ENCODE results near the gene PITHD1.

DNA sequence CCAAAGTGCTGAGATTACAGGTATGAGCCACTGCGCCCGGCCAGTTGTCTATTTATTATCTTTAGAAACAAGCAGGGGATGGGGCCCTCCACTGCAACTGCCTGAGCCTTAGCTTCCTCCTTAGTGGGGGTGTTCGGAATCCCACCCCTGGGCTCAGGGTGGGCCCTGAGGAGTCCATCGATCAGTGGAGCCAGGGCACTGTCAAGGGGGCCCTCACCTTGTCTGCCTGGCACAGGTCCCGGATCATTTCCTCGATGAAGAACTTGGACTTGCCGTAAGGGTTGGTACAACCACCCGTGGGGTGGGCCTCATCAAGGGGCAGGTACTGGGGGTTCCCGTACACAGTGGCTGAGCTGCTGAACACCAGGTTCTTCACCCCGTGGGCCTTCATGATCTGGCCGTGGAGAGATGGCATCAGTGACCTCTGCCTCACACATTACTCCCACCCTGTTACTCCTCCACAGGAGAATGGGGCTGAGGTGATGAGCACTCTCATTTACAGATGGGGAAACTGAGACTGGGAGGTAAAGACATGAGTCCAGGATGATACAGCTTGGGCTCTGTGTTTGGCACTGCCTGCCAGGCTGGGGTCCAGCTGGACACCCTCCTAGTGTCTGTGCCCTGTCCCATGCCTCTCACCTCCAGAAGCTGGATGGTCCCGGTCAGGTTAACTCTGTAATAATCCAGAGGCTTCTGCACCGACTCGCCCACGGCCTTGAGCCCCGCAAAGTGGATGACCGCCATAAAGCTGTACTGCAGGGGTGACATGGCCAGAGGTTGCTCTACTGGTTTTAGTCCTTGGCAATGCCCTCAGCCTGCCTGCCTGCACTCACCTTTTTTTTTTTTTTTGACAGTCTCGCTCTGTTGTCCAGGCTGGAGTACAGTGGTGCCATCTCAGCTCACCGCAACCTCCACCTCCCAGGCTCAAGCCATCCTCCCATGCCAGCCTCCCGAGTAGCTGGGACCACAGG is 19.5 kb downstream of the PITHD1 start:
- TF ChIP-seq, protein P1, sequence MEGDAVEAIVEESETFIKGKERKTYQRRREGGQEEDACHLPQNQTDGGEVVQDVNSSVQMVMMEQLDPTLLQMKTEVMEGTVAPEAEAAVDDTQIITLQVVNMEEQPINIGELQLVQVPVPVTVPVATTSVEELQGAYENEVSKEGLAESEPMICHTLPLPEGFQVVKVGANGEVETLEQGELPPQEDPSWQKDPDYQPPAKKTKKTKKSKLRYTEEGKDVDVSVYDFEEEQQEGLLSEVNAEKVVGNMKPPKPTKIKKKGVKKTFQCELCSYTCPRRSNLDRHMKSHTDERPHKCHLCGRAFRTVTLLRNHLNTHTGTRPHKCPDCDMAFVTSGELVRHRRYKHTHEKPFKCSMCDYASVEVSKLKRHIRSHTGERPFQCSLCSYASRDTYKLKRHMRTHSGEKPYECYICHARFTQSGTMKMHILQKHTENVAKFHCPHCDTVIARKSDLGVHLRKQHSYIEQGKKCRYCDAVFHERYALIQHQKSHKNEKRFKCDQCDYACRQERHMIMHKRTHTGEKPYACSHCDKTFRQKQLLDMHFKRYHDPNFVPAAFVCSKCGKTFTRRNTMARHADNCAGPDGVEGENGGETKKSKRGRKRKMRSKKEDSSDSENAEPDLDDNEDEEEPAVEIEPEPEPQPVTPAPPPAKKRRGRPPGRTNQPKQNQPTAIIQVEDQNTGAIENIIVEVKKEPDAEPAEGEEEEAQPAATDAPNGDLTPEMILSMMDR (IDR thresholded peaks at IDR 0.05): no peak
- TF ChIP-seq ZFX (IDR thresholded peaks at IDR 0.05; ENCODE audit: borderline replicate concordance): no peak

Measured in 22Rv1 (cell line).